ENCODE measurements around the gene SLC24A3.

The SLC24A3 gene

GRCh38 chr20:19688031-19688806 is 475.8 kb downstream of the SLC24A3 start:
- Histone ChIP-seq H2BK5ac (ENCODE audit: low read length) (no peak overlapping the region), H3K4me3 (ENCODE audit: low read length) (no peak overlapping the region), H4K5ac (ENCODE audit: low read length) (no peak overlapping the region), H4K8ac (ENCODE audit: low read depth, low read length) (no peak overlapping the region), H3K4me1 (ENCODE audit: control insufficient read depth, low read depth, low read length) (no peaks in the 10 kb centered on the region), H3K4me2 (ENCODE audit: low read length) (no peak overlapping the region), H2BK15ac (replicated peaks; ENCODE audit: low read depth) (no peak overlapping the region), H3K9ac (ENCODE audit: low read length) (no peak overlapping the region), H2BK120ac (ENCODE audit: low read depth, low read length) (no peak overlapping the region), H3K79me2 (ENCODE audit: control insufficient read depth, insufficient read depth, low read length) (no peaks in the 10 kb centered on the region), H3K23ac (ENCODE audit: low read length) (no peak overlapping the region), H3K36me3 (ENCODE audit: control insufficient read depth, insufficient read depth, low read length) (peaks cover 2% of the 10 kb centered on the region), H2AK5ac (ENCODE audit: low read length) (no peak overlapping the region), H3K27ac (ENCODE audit: low read depth, low read length) (no peak overlapping the region), H3K27me3 (ENCODE audit: insufficient read depth, low read length, poor library complexity) (no peaks in the 10 kb centered on the region), H3K4ac (ENCODE audit: low read depth, low read length) (no peak overlapping the region), H3K18ac (ENCODE audit: low read length) (no peak overlapping the region), H3K79me1 (ENCODE audit: low read length) (no peaks in the 10 kb centered on the region), H3K56ac (ENCODE audit: low read length) (no peak overlapping the region)
- peak; percentile 79 for DNase-seq
- WGBS (ENCODE audit: extremely low coverage, insufficient coverage, low lambda C conversion rate), result no CpG with 5 or more reads among the region's 13 CpGs

GRCh38 chr20:19690462-19690861 is 478.0 kb downstream of the SLC24A3 start:
- no peak overlapping the region for H2AK5ac ChIP-seq (ENCODE audit: low read length)
- no CpG with 5 or more reads among the region's 5 CpGs for WGBS (ENCODE audit: extremely low coverage, insufficient coverage, low lambda C conversion rate)
- no peak overlapping the region for H3K9ac ChIP-seq (ENCODE audit: low read length)
- H3K79me2 ChIP-seq (ENCODE audit: control insufficient read depth, insufficient read depth, low read length), result no peaks in the 10 kb centered on the region
- no peak overlapping the region for H4K5ac ChIP-seq (ENCODE audit: low read length)
- H3K4me2 ChIP-seq (ENCODE audit: low read length), result no peak overlapping the region
- no peaks in the 10 kb centered on the region for H3K27me3 ChIP-seq (ENCODE audit: insufficient read depth, low read length, poor library complexity)
- H3K4me3 ChIP-seq (ENCODE audit: low read length), result no peak overlapping the region
- H2BK120ac ChIP-seq (ENCODE audit: low read depth, low read length), result no peak overlapping the region
- H2BK5ac ChIP-seq (ENCODE audit: low read length), result no peak overlapping the region
- H3K79me1 ChIP-seq (ENCODE audit: low read length), result no peaks in the 10 kb centered on the region
- no peak overlapping the region for H2BK15ac ChIP-seq (replicated peaks; ENCODE audit: low read depth)
- H3K4me1 ChIP-seq (ENCODE audit: control insufficient read depth, low read depth, low read length), result no peaks in the 10 kb centered on the region
- no peak overlapping the region for H3K27ac ChIP-seq (ENCODE audit: low read depth, low read length)
- no peak overlapping the region for H3K56ac ChIP-seq (ENCODE audit: low read length)
- no peak overlapping the region for H3K4ac ChIP-seq (ENCODE audit: low read depth, low read length)
- H3K36me3 ChIP-seq (ENCODE audit: control insufficient read depth, insufficient read depth, low read length), result no peaks in the 10 kb centered on the region
- no peak overlapping the region for H3K23ac ChIP-seq (ENCODE audit: low read length)
- H4K8ac ChIP-seq (ENCODE audit: low read depth, low read length), result no peak overlapping the region
- DNase-seq, result peak; percentile 69
- H3K18ac ChIP-seq (ENCODE audit: low read length), result no peak overlapping the region

GRCh38 chr20:19691125-19691524 is 478.7 kb downstream of the SLC24A3 start:
- Histone ChIP-seq H3K79me2 (ENCODE audit: control insufficient read depth, insufficient read depth, low read length) (no peaks in the 10 kb centered on the region), H3K4me3 (ENCODE audit: low read length) (no peak overlapping the region), H3K4me2 (ENCODE audit: low read length) (no peak overlapping the region), H3K23ac (ENCODE audit: low read length) (no peak overlapping the region), H3K56ac (ENCODE audit: low read length) (no peak overlapping the region), H3K4ac (ENCODE audit: low read depth, low read length) (no peak overlapping the region), H2BK15ac (replicated peaks; ENCODE audit: low read depth) (no peak overlapping the region), H3K9ac (ENCODE audit: low read length) (no peak overlapping the region), H3K27ac (ENCODE audit: low read depth, low read length) (no peak overlapping the region), H2BK120ac (ENCODE audit: low read depth, low read length) (no peak overlapping the region), H2BK5ac (ENCODE audit: low read length) (no peak overlapping the region), H4K5ac (ENCODE audit: low read length) (no peak overlapping the region), H4K8ac (ENCODE audit: low read depth, low read length) (no peak overlapping the region), H3K36me3 (ENCODE audit: control insufficient read depth, insufficient read depth, low read length) (no peaks in the 10 kb centered on the region), H2AK5ac (ENCODE audit: low read length) (no peak overlapping the region), H3K79me1 (ENCODE audit: low read length) (no peaks in the 10 kb centered on the region), H3K18ac (ENCODE audit: low read length) (no peak overlapping the region), H3K4me1 (ENCODE audit: control insufficient read depth, low read depth, low read length) (no peaks in the 10 kb centered on the region), H3K27me3 (ENCODE audit: insufficient read depth, low read length, poor library complexity) (no peaks in the 10 kb centered on the region)
- DNase-seq, result no peak
- no CpG with 5 or more reads among the region's 5 CpGs for WGBS (ENCODE audit: extremely low coverage, insufficient coverage, low lambda C conversion rate)

GRCh38 chr20:19692100-19692499 is 479.7 kb downstream of the SLC24A3 start:
- Histone ChIP-seq H2BK5ac (ENCODE audit: low read length) (no peak overlapping the region), H2AK5ac (ENCODE audit: low read length) (no peak overlapping the region), H3K9ac (ENCODE audit: low read length) (no peak overlapping the region), H3K4me2 (ENCODE audit: low read length) (no peak overlapping the region), H3K18ac (ENCODE audit: low read length) (no peak overlapping the region), H3K79me1 (ENCODE audit: low read length) (no peaks in the 10 kb centered on the region), H2BK15ac (replicated peaks; ENCODE audit: low read depth) (no peak overlapping the region), H3K27me3 (ENCODE audit: insufficient read depth, low read length, poor library complexity) (no peaks in the 10 kb centered on the region), H2BK120ac (ENCODE audit: low read depth, low read length) (no peak overlapping the region), H3K27ac (ENCODE audit: low read depth, low read length) (no peak overlapping the region), H3K79me2 (ENCODE audit: control insufficient read depth, insufficient read depth, low read length) (no peaks in the 10 kb centered on the region), H3K4me1 (ENCODE audit: control insufficient read depth, low read depth, low read length) (no peaks in the 10 kb centered on the region), H3K4ac (ENCODE audit: low read depth, low read length) (no peak overlapping the region), H4K5ac (ENCODE audit: low read length) (no peak overlapping the region), H4K8ac (ENCODE audit: low read depth, low read length) (no peak overlapping the region), H3K56ac (ENCODE audit: low read length) (no peak overlapping the region), H3K23ac (ENCODE audit: low read length) (no peak overlapping the region), H3K36me3 (ENCODE audit: control insufficient read depth, insufficient read depth, low read length) (no peaks in the 10 kb centered on the region), H3K4me3 (ENCODE audit: low read length) (no peak overlapping the region)
- DNase-seq, result no peak
- no CpG with 5 or more reads among the region's 4 CpGs for WGBS (ENCODE audit: extremely low coverage, insufficient coverage, low lambda C conversion rate)

- no peak overlapping the region for H3K4me2 ChIP-seq (ENCODE audit: low read length)
- no peak overlapping the region for H3K56ac ChIP-seq (ENCODE audit: low read length)
- no peak overlapping the region for H2BK120ac ChIP-seq (ENCODE audit: low read depth, low read length)
- peak overlapping the region; percentile 34 for H3K9ac ChIP-seq (ENCODE audit: low read length)
- H3K79me2 ChIP-seq (ENCODE audit: control insufficient read depth, insufficient read depth, low read length), result no peaks in the 10 kb centered on the region
- no peak overlapping the region for H3K27ac ChIP-seq (ENCODE audit: low read depth, low read length)
- no peak overlapping the region for H2BK5ac ChIP-seq (ENCODE audit: low read length)
- H4K5ac ChIP-seq (ENCODE audit: low read length), result no peak overlapping the region
- H3K79me1 ChIP-seq (ENCODE audit: low read length), result no peaks in the 10 kb centered on the region
- H2BK15ac ChIP-seq (replicated peaks; ENCODE audit: low read depth), result no peak overlapping the region
- H3K4ac ChIP-seq (ENCODE audit: low read depth, low read length), result no peak overlapping the region
- H3K23ac ChIP-seq (ENCODE audit: low read length), result no peak overlapping the region
- no peak overlapping the region for H4K8ac ChIP-seq (ENCODE audit: low read depth, low read length)
- no peak overlapping the region for H2AK5ac ChIP-seq (ENCODE audit: low read length)
- H3K27me3 ChIP-seq (ENCODE audit: insufficient read depth, low read length, poor library complexity), result no peaks in the 10 kb centered on the region
- H3K4me3 ChIP-seq (ENCODE audit: low read length), result no peak overlapping the region
- WGBS (ENCODE audit: extremely low coverage, insufficient coverage, low lambda C conversion rate), result no CpG with 5 or more reads among the region's 15 CpGs
- no peak overlapping the region for H3K18ac ChIP-seq (ENCODE audit: low read length)
- DNase-seq, result peak; percentile 53
- H3K36me3 ChIP-seq (ENCODE audit: control insufficient read depth, insufficient read depth, low read length), result no peaks in the 10 kb centered on the region
- no peaks in the 10 kb centered on the region for H3K4me1 ChIP-seq (ENCODE audit: control insufficient read depth, low read depth, low read length)
Measured at GRCh38 chr20:19692685-19693119, 480.3 kb downstream of the SLC24A3 start.

- H3K4ac ChIP-seq (ENCODE audit: low read depth, low read length), result no peak overlapping the region
- no peak overlapping the region for H3K4me2 ChIP-seq (ENCODE audit: low read length)
- H3K36me3 ChIP-seq (ENCODE audit: control insufficient read depth, insufficient read depth, low read length), result no peaks in the 10 kb centered on the region
- no peak overlapping the region for H3K56ac ChIP-seq (ENCODE audit: low read length)
- H3K79me1 ChIP-seq (ENCODE audit: low read length), result no peaks in the 10 kb centered on the region
- no peak overlapping the region for H3K27ac ChIP-seq (ENCODE audit: low read depth, low read length)
- H3K9ac ChIP-seq (ENCODE audit: low read length), result no peak overlapping the region
- no peak overlapping the region for H3K18ac ChIP-seq (ENCODE audit: low read length)
- H3K27me3 ChIP-seq (ENCODE audit: insufficient read depth, low read length, poor library complexity), result no peaks in the 10 kb centered on the region
- H3K4me3 ChIP-seq (ENCODE audit: low read length), result no peak overlapping the region
- H2BK120ac ChIP-seq (ENCODE audit: low read depth, low read length), result no peak overlapping the region
- H2AK5ac ChIP-seq (ENCODE audit: low read length), result no peak overlapping the region
- H3K79me2 ChIP-seq (ENCODE audit: control insufficient read depth, insufficient read depth, low read length), result no peaks in the 10 kb centered on the region
- WGBS (ENCODE audit: extremely low coverage, insufficient coverage, low lambda C conversion rate), result no CpG with 5 or more reads among the region's 8 CpGs
- DNase-seq, result no peak
- H3K23ac ChIP-seq (ENCODE audit: low read length), result no peak overlapping the region
- H3K4me1 ChIP-seq (ENCODE audit: control insufficient read depth, low read depth, low read length), result no peaks in the 10 kb centered on the region
- no peak overlapping the region for H4K8ac ChIP-seq (ENCODE audit: low read depth, low read length)
- H2BK15ac ChIP-seq (replicated peaks; ENCODE audit: low read depth), result no peak overlapping the region
- no peak overlapping the region for H2BK5ac ChIP-seq (ENCODE audit: low read length)
- H4K5ac ChIP-seq (ENCODE audit: low read length), result no peak overlapping the region
Measured at GRCh38 chr20:19693508-19693907, 481.1 kb downstream of the SLC24A3 start.

Data from mesendoderm (in vitro differentiated cells).